Tibial nerve (tissue), 4 donors: ENCODE data around the gene STPG3. TPM values are rescaled to one million over a fixed set of nuclear protein-coding genes. Genes with fewer than 3 reads are reported as not detected.

Experiments
- DNase-seq, 2 donors: peaks; one replicate each; pipeline ENCODE4 v3.0.0-alpha.2; 2019; ENCODE audit warnings: low spot score in 2 of 2
- H3K27ac ChIP-seq, 4 donors: fragments of 200-600 bp; sonication (generic) in 3 of 4; one replicate each; pipeline ENCODE4 v1.5.1; 2017 to 2019; ENCODE audit warnings: mild to moderate bottlenecking in 1 of 4
- H3K27me3 ChIP-seq, 2 donors: fragments of 200-600 bp; sonication (generic) in 1 of 2; one replicate each; pipeline versions ENCODE4 v1.5.1 to v1.6.0; 2017 to 2019
- H3K36me3 ChIP-seq, 3 donors: fragments of 200-600 bp; sonication (generic); one replicate each; pipeline ENCODE4 v1.5.1; 2018 to 2019
- H3K4me1 ChIP-seq, 4 donors: fragments of 200-600 bp; sonication (generic) in 3 of 4; one replicate each; pipeline ENCODE4 v1.5.1; 2017 to 2019
- H3K4me3 ChIP-seq, 4 donors: fragments of 200-600 bp; sonication (generic) in 3 of 4; one replicate each; pipeline ENCODE4 v1.5.1; 2017 to 2019; ENCODE audit warnings: mild to moderate bottlenecking in 1 of 4, moderate library complexity in 1 of 4
- H3K9me3 ChIP-seq, 4 donors: fragments of 200-600 bp; sonication (generic) in 3 of 4; one replicate each; pipeline ENCODE4 v1.5.1; 2017 to 2019
- CTCF ChIP-seq, 5 experiments: fragments of 200-600 bp in 3 of 5; fragments of 450-650 bp in 2 of 5; sonication (generic) in 3 of 5; IDR thresholded peaks; one replicate each; pipeline ENCODE4 v1.5.1; 2016 to 2019; ENCODE audit warnings: antibody characterized with exemption in 5 of 5, mild to moderate bottlenecking in 3 of 5, moderate library complexity in 2 of 5
- EP300 ChIP-seq, 2 donors: sonication (generic); formaldehyde crosslinking; IDR thresholded peaks; one replicate each; pipeline ENCODE4 v1.6.1; 2017; ENCODE audit warnings: antibody characterized with exemption in 2 of 2, mild to moderate bottlenecking in 1 of 2
- POLR2A ChIP-seq, 2 donors: fragments of 450-650 bp; IDR thresholded peaks; one replicate each; pipeline ENCODE4 v1.6.1; 2017; ENCODE audit warnings: antibody characterized with exemption in 2 of 2, mild to moderate bottlenecking in 2 of 2, moderate library complexity in 2 of 2
- WGBS, 2 donors: methylation state at CpG; one replicate each; pipeline ENCODE4 v1.1.5; 2018; 5-methylcytosine and 5-hydroxymethylcytosine counted together
- total RNA-seq, 4 donors: library from RNA; depleted of rRNA; stranded (reverse); fragments of >200 nt; gene quantifications; one replicate each; pipeline ENCODE4 v1.1.0, GENCODE V29; 2016

The STPG3 gene
- total RNA-seq, 4 donors from 2014 or later: not detected

GRCh38 chr9:137225699-137226331 lies 25.3 kb upstream of the STPG3 start:
- DNase-seq: no peak
- H3K9me3 ChIP-seq: no peaks in the 10 kb centered on the region
- H3K36me3 ChIP-seq: no peaks in the 10 kb centered on the region
- peaks cover 0 to 46% (median 26%) of the 10 kb centered on the region in 4 donors for H3K4me1 ChIP-seq
- no peak overlapping the region for H3K27ac ChIP-seq
- TF ChIP-seq POLR2A (IDR thresholded peaks at IDR 0.05): no peak
- no peak for TF ChIP-seq EP300 (IDR thresholded peaks at IDR 0.05)
- H3K27me3 ChIP-seq: peaks cover 0 to 45% of the 10 kb centered on the region in 2 donors
- 84 to 88% methylated on average over 6 to 9 of the region's 21 CpGs for WGBS, 2 donors
- no peak overlapping the region for H3K4me3 ChIP-seq

- no peaks in the 10 kb centered on the region for H3K9me3 ChIP-seq
- DNase-seq: no peak
- no peak overlapping the region for H3K4me3 ChIP-seq
- H3K4me1 ChIP-seq: peaks cover 0 to 39% (median 21%) of the 10 kb centered on the region in 4 donors
- TF ChIP-seq POLR2A (IDR thresholded peaks at IDR 0.05): no peak
- no peak for TF ChIP-seq CTCF (IDR thresholded peaks at IDR 0.05)
- TF ChIP-seq EP300 (IDR thresholded peaks at IDR 0.05): no peak
- H3K27ac ChIP-seq: peak overlapping the region in 1 of 4 donors; percentile 17
- WGBS, 2 donors: 65 to 66% methylated on average over 12 to 18 of the region's 18 CpGs
- peaks cover 0 to 51% of the 10 kb centered on the region in 2 donors for H3K27me3 ChIP-seq
- no peaks in the 10 kb centered on the region for H3K36me3 ChIP-seq
Observed at GRCh38 chr9:137226338-137227053, 24.6 kb upstream of the STPG3 start.

- no peaks in the 10 kb centered on the region for H3K36me3 ChIP-seq
- peak within 1 kb of the TSS in 2 of 4 donors; percentile 17 to 54 for H3K27ac ChIP-seq
- peaks cover 0 to 59% of the 10 kb centered on the region in 2 donors for H3K27me3 ChIP-seq
- TF ChIP-seq CTCF (IDR thresholded peaks at IDR 0.05) (peak; percentile 81 to 92 (median 85)), EP300 (IDR thresholded peaks at IDR 0.05) (no peak), POLR2A (IDR thresholded peaks at IDR 0.05) (no peak)
- no peaks in the 10 kb centered on the region for H3K9me3 ChIP-seq
- peaks cover 0 to 35% (median 19%) of the 10 kb centered on the region in 4 donors for H3K4me1 ChIP-seq
- DNase-seq: peak; percentile 45 to 61
- WGBS, 2 donors: 3 to 28% methylated on average over 5 to 21 of the region's 25 CpGs
- no peak within 1 kb of the TSS for H3K4me3 ChIP-seq
Observed at GRCh38 chr9:137227054-137227852, 23.8 kb upstream of the STPG3 start, which contains the start of gene RNF224. Gene RNF224, plus strand, starts transcription at chr9:137227502. Its CDS starts 834 bp downstream, at chr9:137228336.

GRCh38 chr9:137227853-137228505 lies 23.1 kb upstream of the STPG3 start:
- Histone ChIP-seq H3K36me3 (no peaks in the 10 kb centered on the region), H3K4me3 (no peak overlapping the region), H3K9me3 (no peaks in the 10 kb centered on the region), H3K27ac (no peak overlapping the region), H3K4me1 (peaks cover 0 to 28% (median 12%) of the 10 kb centered on the region in 4 donors), H3K27me3 (peaks cover 0 to 66% of the 10 kb centered on the region in 2 donors)
- no peak for DNase-seq
- 34 to 41% methylated on average over 12 to 15 of the region's 18 CpGs for WGBS, 2 donors
- TF ChIP-seq EP300 (IDR thresholded peaks at IDR 0.05) (no peak), POLR2A (IDR thresholded peaks at IDR 0.05) (no peak), CTCF (IDR thresholded peaks at IDR 0.05) (no peak)

GRCh38 chr9:137228506-137228967 lies 22.5 kb upstream of the STPG3 start:
- no peak for DNase-seq

More at GRCh38 chr9:137228506-137228967, 22.5 kb upstream of the STPG3 start:
- H3K36me3 ChIP-seq: no peaks in the 10 kb centered on the region
- no peak overlapping the region for H3K4me3 ChIP-seq
- TF ChIP-seq CTCF (IDR thresholded peaks at IDR 0.05): no peak
- TF ChIP-seq POLR2A (IDR thresholded peaks at IDR 0.05): no peak
- TF ChIP-seq EP300 (IDR thresholded peaks at IDR 0.05): no peak
- H3K27me3 ChIP-seq: peaks cover 0 to 72% of the 10 kb centered on the region in 2 donors
- no peak overlapping the region for H3K27ac ChIP-seq
- H3K9me3 ChIP-seq: no peaks in the 10 kb centered on the region
- H3K4me1 ChIP-seq: peaks cover 0 to 26% (median 11%) of the 10 kb centered on the region in 4 donors
- 58 to 75% methylated on average over 16 to 27 of the region's 29 CpGs for WGBS, 2 donors
